Retinal pigment epithelial cell (primary cell): ENCODE measurements around the gene KCNQ1.

Experiments
- DNase-seq: peaks from one replicate; pipeline ENCODE4 v3.0.0-alpha.2; 2010; ENCODE audit warnings: low read depth
- H3K4me3 ChIP-seq: 2 replicates; pipeline ENCODE4 v1.5.1; 2011; ENCODE audit warnings: mild to moderate bottlenecking, low read length, control low read depth, moderate library complexity
- TF ChIP-seq, protein P1 (sequence below): conservative IDR thresholded peaks from 2 replicates; pipeline ENCODE4 v1.5.1; 2011; ENCODE audit warnings: low read depth, low read length, control low read depth, inconsistent platforms

KCNQ1 gene

DNA sequence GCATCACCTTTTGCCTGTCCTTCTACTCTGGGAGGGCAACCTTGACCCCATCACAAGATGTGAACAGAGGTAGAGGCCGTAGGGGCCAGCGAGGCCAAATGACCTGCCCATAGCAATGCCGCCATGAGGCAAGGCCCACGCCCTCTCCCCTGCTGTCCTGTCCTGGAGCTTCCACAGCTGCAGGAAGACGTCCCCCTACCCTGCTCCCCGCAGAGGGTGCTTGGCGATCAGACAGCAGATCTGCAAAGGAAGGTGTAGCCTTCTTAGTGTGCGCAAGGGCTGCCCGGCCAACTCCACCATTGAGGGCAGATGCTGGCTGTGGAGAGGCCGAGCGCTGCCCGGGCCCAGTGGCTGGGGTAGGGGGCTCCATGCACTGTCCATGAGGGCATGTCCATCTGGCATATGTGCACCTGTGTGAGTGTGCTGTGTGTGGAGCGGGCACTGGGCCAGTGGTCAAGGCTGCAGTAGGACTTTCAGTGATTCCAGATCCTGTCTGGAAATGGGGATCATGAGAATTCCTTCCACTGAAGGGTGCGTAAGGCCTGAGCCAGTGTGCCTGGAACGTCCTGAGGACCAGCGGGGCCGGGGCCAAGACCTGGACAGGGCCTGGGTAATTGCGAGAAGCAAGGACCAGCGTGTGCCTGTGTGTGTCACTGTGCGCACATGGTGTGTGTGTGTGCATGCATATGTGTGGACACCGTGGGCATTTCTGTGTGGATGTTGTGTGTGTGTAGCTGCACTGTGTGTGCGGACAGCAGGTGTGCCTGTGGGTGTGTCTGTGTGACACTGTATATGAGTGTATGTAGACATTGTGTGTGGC, 11.5 kb upstream of the KCNQ1 start:
- H3K4me3 ChIP-seq = no peak overlapping the region
- DNase-seq = no peak
- TF ChIP-seq, protein P1, sequence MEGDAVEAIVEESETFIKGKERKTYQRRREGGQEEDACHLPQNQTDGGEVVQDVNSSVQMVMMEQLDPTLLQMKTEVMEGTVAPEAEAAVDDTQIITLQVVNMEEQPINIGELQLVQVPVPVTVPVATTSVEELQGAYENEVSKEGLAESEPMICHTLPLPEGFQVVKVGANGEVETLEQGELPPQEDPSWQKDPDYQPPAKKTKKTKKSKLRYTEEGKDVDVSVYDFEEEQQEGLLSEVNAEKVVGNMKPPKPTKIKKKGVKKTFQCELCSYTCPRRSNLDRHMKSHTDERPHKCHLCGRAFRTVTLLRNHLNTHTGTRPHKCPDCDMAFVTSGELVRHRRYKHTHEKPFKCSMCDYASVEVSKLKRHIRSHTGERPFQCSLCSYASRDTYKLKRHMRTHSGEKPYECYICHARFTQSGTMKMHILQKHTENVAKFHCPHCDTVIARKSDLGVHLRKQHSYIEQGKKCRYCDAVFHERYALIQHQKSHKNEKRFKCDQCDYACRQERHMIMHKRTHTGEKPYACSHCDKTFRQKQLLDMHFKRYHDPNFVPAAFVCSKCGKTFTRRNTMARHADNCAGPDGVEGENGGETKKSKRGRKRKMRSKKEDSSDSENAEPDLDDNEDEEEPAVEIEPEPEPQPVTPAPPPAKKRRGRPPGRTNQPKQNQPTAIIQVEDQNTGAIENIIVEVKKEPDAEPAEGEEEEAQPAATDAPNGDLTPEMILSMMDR = no peak

DNA sequence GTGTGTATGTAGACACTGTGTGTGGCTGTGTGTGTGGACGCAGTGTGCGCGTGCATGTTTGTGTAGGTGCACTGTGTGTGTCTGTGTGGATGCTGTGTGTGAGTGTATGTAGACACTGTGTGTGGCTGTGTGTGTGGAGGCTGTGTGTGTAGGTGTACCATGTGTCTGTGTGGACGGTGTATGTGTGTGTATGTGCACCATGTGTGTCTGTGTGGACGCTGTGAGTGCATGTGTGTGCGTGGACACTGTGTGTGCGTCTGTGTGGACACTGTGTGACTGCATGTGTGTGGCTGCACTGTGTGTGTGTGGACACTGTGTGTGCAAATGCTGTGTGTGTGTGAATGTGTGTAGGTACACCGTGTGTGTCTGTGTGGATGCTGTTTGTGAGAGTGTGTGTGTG, 10.8 kb upstream of the KCNQ1 start:
- TF ChIP-seq, protein P1 = no peak
- H3K4me3 ChIP-seq = no peak overlapping the region

DNA sequence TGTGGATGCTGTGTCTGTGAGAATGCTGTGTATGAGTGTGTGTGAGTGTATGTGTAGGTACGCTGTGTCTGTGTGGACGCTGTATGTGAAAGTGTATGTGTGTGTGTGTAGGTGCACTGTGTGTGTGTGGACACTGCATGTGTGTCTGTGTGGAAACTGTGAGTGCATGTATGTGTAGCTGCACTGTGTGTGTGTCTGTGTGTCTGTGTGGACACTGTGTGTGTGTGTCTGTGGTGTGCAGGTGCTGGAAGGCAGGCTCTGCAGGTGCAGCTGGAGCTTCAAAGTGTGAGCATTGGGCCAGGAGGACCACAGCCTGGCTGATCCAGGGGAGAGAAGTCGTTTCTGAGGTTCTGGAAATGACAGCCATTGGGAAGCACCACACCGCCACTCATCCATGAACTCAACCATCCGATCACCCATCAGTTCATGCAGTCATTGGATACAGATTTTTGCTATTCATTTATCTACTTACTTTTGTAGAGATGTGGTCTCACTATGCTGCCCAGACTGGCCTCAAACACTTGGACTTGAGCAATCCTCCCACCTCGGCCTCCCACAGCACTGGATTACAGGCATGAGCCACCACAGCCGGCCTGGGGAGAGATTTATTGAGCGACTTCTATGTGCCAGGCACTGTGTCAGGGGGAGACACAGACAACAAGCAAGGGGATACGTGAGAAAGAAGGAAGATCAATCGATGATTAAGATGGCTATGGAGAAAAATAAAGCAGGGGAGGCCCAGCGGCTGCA, 10.1 kb upstream of the KCNQ1 start:
- no peak overlapping the region for H3K4me3 ChIP-seq
- DNase-seq = no peak
- TF ChIP-seq, protein P1 = no peak

More for the DNA sequence above, 10.8 kb upstream of the KCNQ1 start:
- no peak for DNase-seq

DNA sequence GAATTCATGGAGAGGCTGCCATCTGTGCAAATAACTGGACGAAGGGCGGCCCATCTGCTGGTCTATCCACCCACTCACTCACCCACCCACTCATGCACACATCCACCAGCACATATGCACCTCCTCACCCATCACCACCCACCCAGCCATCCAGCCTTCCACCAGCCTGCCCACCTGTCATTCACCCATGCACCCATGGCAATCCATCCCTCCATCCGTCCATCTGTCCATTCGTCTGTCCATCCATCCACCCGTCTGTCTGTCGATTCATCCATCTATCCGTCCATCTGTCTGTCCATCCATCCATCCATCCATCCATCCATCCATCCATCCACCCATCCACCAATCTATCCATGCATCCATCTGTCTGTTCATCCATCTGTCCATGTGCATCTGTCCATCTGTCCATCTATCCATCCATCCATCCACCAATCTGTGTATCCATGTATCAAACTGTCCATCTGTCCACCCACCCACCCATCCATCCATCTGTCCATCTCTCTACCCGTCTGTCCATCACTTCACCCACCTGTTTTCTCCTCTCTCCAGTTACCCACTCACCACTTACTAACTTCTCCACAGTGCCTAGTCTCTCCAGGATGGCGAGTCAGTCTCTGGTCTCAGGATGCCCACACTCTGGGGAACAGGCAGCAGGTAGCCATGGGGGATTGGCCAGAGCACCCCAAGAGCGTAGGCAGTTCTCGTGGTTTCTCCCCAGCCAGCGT, 9.4 kb upstream of the KCNQ1 start:
- TF ChIP-seq, protein P1 = no peak
- DNase-seq = no peak
- H3K4me3 ChIP-seq = no peak overlapping the region

DNA sequence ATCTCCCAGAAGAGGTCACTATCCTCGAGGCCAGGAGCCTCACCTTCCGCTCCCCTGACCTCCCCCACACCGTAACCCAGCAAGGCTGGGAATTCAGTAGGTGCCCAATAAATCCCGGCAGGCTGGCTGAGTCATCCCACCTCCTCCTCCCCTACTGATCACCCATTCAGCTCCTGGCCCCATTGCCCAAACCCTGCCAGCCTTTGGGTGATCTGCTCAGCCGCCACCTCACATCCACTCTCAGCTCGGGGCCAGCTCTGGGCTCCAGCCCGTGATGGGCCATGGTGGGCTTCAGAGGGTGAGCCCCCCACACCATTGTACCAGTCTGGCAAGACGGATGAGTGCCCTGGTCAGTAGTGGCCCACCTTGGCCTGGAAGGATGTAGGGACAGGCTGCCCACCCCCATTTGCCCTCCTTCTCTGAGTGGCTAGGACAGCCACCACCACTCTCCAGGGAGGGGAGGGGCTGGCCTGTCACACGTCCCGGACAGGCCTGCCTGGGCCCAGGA, 8.7 kb upstream of the KCNQ1 start:
- TF ChIP-seq, protein P1 = no peak
- DNase-seq = no peak
- H3K4me3 ChIP-seq = no peak overlapping the region

DNA sequence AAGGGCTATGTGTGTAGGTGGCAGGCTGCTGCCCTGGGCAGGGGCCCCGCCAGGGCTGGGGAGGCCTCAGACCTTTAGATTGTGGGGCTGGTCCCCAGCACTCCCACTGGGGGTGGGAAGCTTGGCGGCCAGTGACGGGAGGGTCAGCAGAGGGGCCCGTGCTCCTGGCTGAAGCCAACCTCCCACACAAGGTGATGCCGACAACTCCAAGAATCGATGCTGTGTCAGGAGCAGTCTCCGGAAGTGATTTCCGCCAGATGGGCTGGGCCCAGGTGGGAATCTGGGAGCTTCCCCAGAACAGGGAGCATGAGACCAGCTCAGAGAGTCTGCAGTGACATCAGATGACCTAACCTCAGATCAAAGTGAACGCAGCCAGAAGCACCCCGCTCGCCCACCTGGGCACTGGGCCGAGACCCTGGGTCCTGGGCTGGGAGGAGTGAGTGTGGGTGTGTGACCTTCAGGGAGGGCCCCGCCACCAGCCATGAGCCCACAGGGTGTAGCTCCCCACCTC, 8.2 kb upstream of the KCNQ1 start:
- TF ChIP-seq, protein P1 = no peak
- no peak overlapping the region for H3K4me3 ChIP-seq
- no peak for DNase-seq
